SJSA1 (cell line): ENCODE results near the gene CRABP2. TPM values are rescaled to one million over a fixed set of nuclear protein-coding genes. Genes with fewer than 3 reads are reported as not detected.

Experiments
- DNase-seq, 2 experiments: peaks; one replicate each; pipeline ENCODE4 v3.0.0-alpha.2; 2015 to 2020; ENCODE audit warnings: low spot score in 2 of 2, low read depth in 1 of 2
- H3K27ac ChIP-seq: fragments of 250-450 bp; sonication (Bioruptor Pico); 2 replicates; pipeline ENCODE4 v1.5.1; 2020; ENCODE audit warnings: mild to moderate bottlenecking, moderate library complexity
- H3K27me3 ChIP-seq: fragments of 250-450 bp; sonication (Bioruptor Pico); replicated peaks from 2 replicates; pipeline ENCODE4 v1.5.1; 2020; ENCODE audit warnings: mild to moderate bottlenecking, moderate library complexity
- H3K36me3 ChIP-seq: fragments of 250-450 bp; sonication (Bioruptor Pico); 2 replicates; pipeline ENCODE4 v1.5.1; 2020; ENCODE audit warnings: mild to moderate bottlenecking
- H3K4me1 ChIP-seq: fragments of 250-450 bp; sonication (Bioruptor Pico); replicated peaks from 2 replicates; pipeline ENCODE4 v1.6.1; 2021; ENCODE audit warnings: mild to moderate bottlenecking
- H3K4me3 ChIP-seq: fragments of 250-450 bp; sonication (Bioruptor Pico); 2 replicates; pipeline ENCODE4 v1.5.1; 2020; ENCODE audit warnings: mild to moderate bottlenecking
- H3K9me3 ChIP-seq: fragments of 250-450 bp; sonication (Bioruptor Pico); replicated peaks from 2 replicates; pipeline ENCODE4 v1.5.1; 2020; ENCODE audit warnings: mild to moderate bottlenecking
- total RNA-seq: library from RNA; depleted of rRNA; stranded (reverse); fragments of >200 nt; shearing (Covaris generic); gene quantifications from 2 replicates; pipeline ENCODE4 v1.2.3, GENCODE V29; 2014; rRNA removed

CRABP2 gene
- total RNA-seq = 2.8 and 6.7 TPM in 2 replicates

GRCh38 chr1:156705321-156705917 is at the start of gene CRABP2:
Gene CRABP2 (minus strand): TSS chr1:156705583. CDS start chr1:156705446, 137 bp downstream.
- H3K4me3 ChIP-seq = no peak within 1 kb of the TSS; the same call in 1 of the 2 replicates
- H3K36me3 ChIP-seq = no peaks in the 10 kb centered on the region
- no peaks in the 10 kb centered on the region for H3K9me3 ChIP-seq
- peaks cover 59% of the 10 kb centered on the region for H3K4me1 ChIP-seq
- DNase-seq = no peak
- no peaks in the 10 kb centered on the region; the same call in none of the 2 replicates for H3K27me3 ChIP-seq
- no peak within 1 kb of the TSS for H3K27ac ChIP-seq

- H3K27ac ChIP-seq = no peak overlapping the region
- peaks cover 15% of the 10 kb centered on the region for H3K4me1 ChIP-seq
- no peaks in the 10 kb centered on the region for H3K27me3 ChIP-seq
- no peaks in the 10 kb centered on the region for H3K9me3 ChIP-seq
- no peak for DNase-seq
- peaks cover 23% of the 10 kb centered on the region for H3K36me3 ChIP-seq
- no peak overlapping the region for H3K4me3 ChIP-seq
These were observed 48.8 kb upstream of the CRABP2 start for GRCh38 chr1:156754219-156754618.

GRCh38 chr1:156752843-156753482 is 47.6 kb upstream of the CRABP2 start:
- Histone ChIP-seq H3K27me3 (no peaks in the 10 kb centered on the region), H3K4me3 (peak overlapping the region; percentile 82), H3K9me3 (no peaks in the 10 kb centered on the region), H3K4me1 (peaks cover 27% of the 10 kb centered on the region), H3K27ac (peak overlapping the region; percentile 80; the same call in 1 of the 2 replicates), H3K36me3 (peaks cover 35% of the 10 kb centered on the region)
- DNase-seq = no peak

- H3K4me1 ChIP-seq = peaks cover 36% of the 10 kb centered on the region
- DNase-seq = peak; percentile 82 to 99
These were observed 46.5 kb upstream of the CRABP2 start for GRCh38 chr1:156751757-156752481.

GRCh38 chr1:156751451-156751756 is 46.0 kb upstream of the CRABP2 start, which contains the start of gene HDGF:
Gene HDGF (minus strand): TSS chr1:156751675. CDS start chr1:156751429, 246 bp downstream.
- DNase-seq = no peak
- Histone ChIP-seq H3K27ac (peak within 1 kb of the TSS; percentile 100), H3K9me3 (no peaks in the 10 kb centered on the region), H3K4me3 (peak within 1 kb of the TSS; percentile 82), H3K27me3 (no peaks in the 10 kb centered on the region), H3K4me1 (peaks cover 41% of the 10 kb centered on the region), H3K36me3 (peaks cover 42% of the 10 kb centered on the region)

More at GRCh38 chr1:156751757-156752481, 46.5 kb upstream of the CRABP2 start:
- H3K9me3 ChIP-seq = no peaks in the 10 kb centered on the region
- peaks cover 42% of the 10 kb centered on the region for H3K36me3 ChIP-seq
- H3K4me3 ChIP-seq = peak overlapping the region; percentile 82
- H3K27me3 ChIP-seq = no peaks in the 10 kb centered on the region
- H3K27ac ChIP-seq = peak overlapping the region; percentile 80

GRCh38 chr1:156750711-156751450 is 45.5 kb upstream of the CRABP2 start:
- H3K4me1 ChIP-seq = peaks cover 46% of the 10 kb centered on the region
- no peaks in the 10 kb centered on the region for H3K9me3 ChIP-seq
- H3K27ac ChIP-seq = peak overlapping the region; percentile 100
- H3K27me3 ChIP-seq = no peaks in the 10 kb centered on the region
- DNase-seq = peak in 1 of 2 experiments; percentile 41
- H3K36me3 ChIP-seq = peaks cover 48% of the 10 kb centered on the region
- H3K4me3 ChIP-seq = peak overlapping the region; percentile 82

- Histone ChIP-seq H3K27me3 (no peaks in the 10 kb centered on the region), H3K27ac (peak overlapping the region; percentile 100), H3K9me3 (no peaks in the 10 kb centered on the region), H3K4me1 (peaks cover 49% of the 10 kb centered on the region), H3K36me3 (peaks cover 54% of the 10 kb centered on the region), H3K4me3 (peak overlapping the region; percentile 82)
- peak in 1 of 2 experiments; percentile 28 for DNase-seq
These were observed 44.8 kb upstream of the CRABP2 start for GRCh38 chr1:156750191-156750672.

- H3K27ac ChIP-seq = peak overlapping the region; percentile 100
- no peaks in the 10 kb centered on the region for H3K27me3 ChIP-seq
- peaks cover 49% of the 10 kb centered on the region for H3K4me1 ChIP-seq
- H3K4me3 ChIP-seq = peak overlapping the region; percentile 82
- H3K9me3 ChIP-seq = no peaks in the 10 kb centered on the region
- H3K36me3 ChIP-seq = peaks cover 61% of the 10 kb centered on the region
- no peak for DNase-seq
These were observed 44.2 kb upstream of the CRABP2 start for GRCh38 chr1:156749419-156750118.

GRCh38 chr1:156748670-156749418 is 43.5 kb upstream of the CRABP2 start:
- peak overlapping the region; percentile 100 for H3K27ac ChIP-seq
- H3K27me3 ChIP-seq = no peaks in the 10 kb centered on the region
- peak; percentile 56 to 59 for DNase-seq
- peak overlapping the region; percentile 82 for H3K4me3 ChIP-seq
- no peaks in the 10 kb centered on the region for H3K9me3 ChIP-seq
- H3K36me3 ChIP-seq = peaks cover 65% of the 10 kb centered on the region
- H3K4me1 ChIP-seq = peaks cover 49% of the 10 kb centered on the region

- peak in 1 of 2 experiments; percentile 44 for DNase-seq
- Histone ChIP-seq H3K9me3 (no peaks in the 10 kb centered on the region), H3K4me1 (peaks cover 49% of the 10 kb centered on the region), H3K27me3 (no peaks in the 10 kb centered on the region), H3K27ac (peak overlapping the region; percentile 100), H3K36me3 (peaks cover 73% of the 10 kb centered on the region), H3K4me3 (peak overlapping the region; percentile 82)
These were observed 42.6 kb upstream of the CRABP2 start for GRCh38 chr1:156747742-156748669.

- peak overlapping the region; percentile 100 for H3K27ac ChIP-seq
- H3K4me1 ChIP-seq = peaks cover 46% of the 10 kb centered on the region
- DNase-seq = peak; percentile 96 to 99
- peaks cover 78% of the 10 kb centered on the region for H3K36me3 ChIP-seq
- peak overlapping the region; percentile 38 for H3K4me3 ChIP-seq
- H3K27me3 ChIP-seq = no peaks in the 10 kb centered on the region
- no peaks in the 10 kb centered on the region for H3K9me3 ChIP-seq
These were observed 41.6 kb upstream of the CRABP2 start for GRCh38 chr1:156746728-156747631.
